CD8-positive, alpha-beta memory T cell (primary cell): ENCODE measurements around the gene SLC46A1. TPM values are rescaled to one million over a fixed set of nuclear protein-coding genes. Genes with fewer than 3 reads are reported as not detected.
"Not testable (repeated sequence)": the region's sequence is repeated elsewhere in the genome, so short reads cannot be mapped to it uniquely, and the experiment has no call there.

Experiments
- CTCF ChIA-PET: fragments of 350-600 bp; sonication (Branson Sonifier 250); formaldehyde crosslinking; loops from one replicate; lab custom pipeline; 2021; ENCODE audit warnings: antibody characterized with exemption; lab: Charles Lee
- POLR2A ChIA-PET: fragments of 350-600 bp; sonication (Branson Sonifier 250); formaldehyde crosslinking; loops from one replicate; lab custom pipeline; 2021; ENCODE audit warnings: antibody characterized with exemption; lab: Charles Lee
- DNase-seq, 5 donors: peaks; one replicate each; pipeline versions ENCODE4 v3.0.0 to v3.0.0-alpha.2; 2020 to 2022; ENCODE audit warnings: mixed read lengths in 1 of 5
- H3K27ac ChIP-seq: one replicate; pipeline ENCODE4 v1.7.0; 2013; ENCODE audit warnings: low read depth, mild to moderate bottlenecking, low read length, moderate library complexity
- H3K27me3 ChIP-seq: 2 replicates; pipeline ENCODE4 v1.7.0; 2013; ENCODE audit warnings: low read length, mild to moderate bottlenecking; ENCODE audit not compliant: insufficient read depth, poor library complexity, severe bottlenecking
- H3K36me3 ChIP-seq: 2 replicates; pipeline ENCODE4 v1.7.0; 2013; ENCODE audit warnings: mild to moderate bottlenecking, low read length, moderate library complexity; ENCODE audit not compliant: insufficient read depth
- H3K4me1 ChIP-seq: 2 replicates; pipeline ENCODE4 v1.7.0; 2013; ENCODE audit warnings: mild to moderate bottlenecking, low read length, moderate library complexity; ENCODE audit not compliant: insufficient read depth
- H3K4me3 ChIP-seq: 2 replicates; pipeline ENCODE4 v1.7.0; 2013; ENCODE audit warnings: mild to moderate bottlenecking, low read length
- H3K9me3 ChIP-seq: 2 replicates; pipeline ENCODE4 v1.7.0; 2013; ENCODE audit warnings: mild to moderate bottlenecking, low read length
- H3K27ac Mint-ChIP-seq, 8 donors: one replicate each; pipeline ENCODE4 v1.8.0; 2020 to 2021; ENCODE audit warnings: mixed read lengths in 8 of 8, mild to moderate bottlenecking in 6 of 8, inconsistent platforms in 3 of 8, moderate library complexity in 3 of 8
- H3K27me3 Mint-ChIP-seq, 2 donors: one replicate each; pipeline ENCODE4 v1.8.0; 2020 to 2021; ENCODE audit warnings: mixed read lengths in 2 of 2, mild to moderate bottlenecking in 1 of 2, moderate library complexity in 1 of 2
- H3K36me3 Mint-ChIP-seq, 3 donors: one replicate each; pipeline ENCODE4 v1.8.0; 2020 to 2021; ENCODE audit warnings: mixed read lengths in 3 of 3, inconsistent platforms in 1 of 3, mild to moderate bottlenecking in 1 of 3
- H3K4me1 Mint-ChIP-seq, 3 donors: one replicate each; pipeline ENCODE4 v1.8.0; 2020 to 2021; ENCODE audit warnings: mixed read lengths in 3 of 3, inconsistent platforms in 1 of 3, mild to moderate bottlenecking in 1 of 3
- H3K4me3 Mint-ChIP-seq, 7 donors: one replicate each; pipeline ENCODE4 v1.8.0; 2020 to 2021; ENCODE audit warnings: mixed read lengths in 7 of 7, mild to moderate bottlenecking in 6 of 7, moderate library complexity in 4 of 7, inconsistent platforms in 2 of 7
- H3K9me3 Mint-ChIP-seq, 5 donors: one replicate each; pipeline ENCODE4 v1.8.0; 2020 to 2022; ENCODE audit warnings: mixed read lengths in 5 of 5, mild to moderate bottlenecking in 3 of 5, moderate library complexity in 2 of 5, inconsistent platforms in 1 of 5
- polyA plus RNA-seq: library from polyadenylated mRNA; unstranded; fragments of 300-500 nt; fragmentation: Illumina TruSeq; gene quantifications from one replicate; pipeline ENCODE4 v1.2.3, GENCODE V29; 2021
- total RNA-seq, 2 experiments: library from RNA; stranded (reverse); gene quantifications; one replicate each; pipeline ENCODE4 v1.2.3, GENCODE V29; 2021

The SLC46A1 gene
- total and polyA plus RNA-seq, 3 experiments from 2014 or later: 5.6 to 6.3 (median 6.0) TPM

DNA sequence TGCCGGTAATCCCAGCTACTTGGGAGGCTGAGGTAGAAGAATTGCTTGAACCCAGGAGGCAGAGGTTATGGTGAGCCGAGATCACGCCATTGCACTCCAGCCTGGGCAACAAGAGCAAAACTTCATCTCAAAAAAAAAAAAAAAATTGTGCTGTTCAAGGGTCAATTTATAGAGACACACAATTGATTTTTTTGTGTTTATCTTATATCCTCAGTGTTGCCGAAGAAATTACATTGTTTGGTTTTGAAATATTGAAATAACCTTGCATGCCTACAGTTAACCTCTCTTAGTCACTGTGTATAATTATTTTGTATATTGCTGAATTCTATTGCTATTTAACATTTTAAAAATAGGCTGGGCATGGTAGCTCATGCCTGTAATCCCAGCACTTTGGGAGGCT, 22.0 kb upstream of the SLC46A1 start:
- H3K4me3 ChIP-seq, H3K4me1 ChIP-seq, H3K27ac Mint-ChIP-seq, H3K4me3 Mint-ChIP-seq, H3K27me3 ChIP-seq, H3K36me3 Mint-ChIP-seq, H3K27ac ChIP-seq, POLR2A ChIA-PET, H3K4me1 Mint-ChIP-seq, H3K36me3 ChIP-seq, DNase-seq, H3K9me3 ChIP-seq, H3K9me3 Mint-ChIP-seq: not testable (repeated sequence)
- peaks cover 9 to 35% of the 10 kb centered on the region in 2 donors for H3K27me3 Mint-ChIP-seq
- CTCF ChIA-PET: interaction anchor here (1.4 kb wide), 1 partner anchor 11 kb away, joined by 3 read pairs; no protein-coding TSS in a partner anchor

GRCh38 chr17:28427371-28427770, 21.4 kb upstream of the SLC46A1 start:
- H3K36me3 Mint-ChIP-seq: no peaks in the 10 kb centered on the region
- ChIA-PET POLR2A (no interaction called here), CTCF (interaction anchor here (1.4 kb wide), 1 partner anchor 11 kb away, joined by 3 read pairs; no protein-coding TSS in a partner anchor)
- no peak overlapping the region for H3K27ac Mint-ChIP-seq
- no peak overlapping the region for H3K4me3 ChIP-seq
- H3K36me3 ChIP-seq: no peaks in the 10 kb centered on the region
- H3K4me3 Mint-ChIP-seq: no peak overlapping the region
- H3K4me1 Mint-ChIP-seq: no peaks in the 10 kb centered on the region
- H3K9me3 Mint-ChIP-seq: no peaks in the 10 kb centered on the region
- DNase-seq: no peak
- H3K9me3 ChIP-seq: no peaks in the 10 kb centered on the region
- no peaks in the 10 kb centered on the region for H3K4me1 ChIP-seq
- H3K27ac ChIP-seq: no peak overlapping the region
- no peaks in the 10 kb centered on the region for H3K27me3 ChIP-seq
- peaks cover 6 to 31% of the 10 kb centered on the region in 2 donors for H3K27me3 Mint-ChIP-seq

- Histone ChIP-seq H3K4me3 (no peak overlapping the region), H3K36me3 (no peaks in the 10 kb centered on the region), H3K9me3 (no peaks in the 10 kb centered on the region), H3K27ac (no peak overlapping the region), H3K27me3 (no peaks in the 10 kb centered on the region), H3K4me1 (no peaks in the 10 kb centered on the region)
- H3K9me3 Mint-ChIP-seq: no peaks in the 10 kb centered on the region
- CTCF ChIA-PET: interaction anchor here (1.4 kb wide), 1 partner anchor 9 kb away, joined by 8 read pairs; no protein-coding TSS in a partner anchor
- DNase-seq: no peak
- H3K27ac Mint-ChIP-seq: no peak overlapping the region
- no peak overlapping the region for H3K4me3 Mint-ChIP-seq
- no peaks in the 10 kb centered on the region for H3K4me1 Mint-ChIP-seq
- H3K36me3 Mint-ChIP-seq: no peaks in the 10 kb centered on the region
- peaks cover 6 to 23% of the 10 kb centered on the region in 2 donors for H3K27me3 Mint-ChIP-seq
- POLR2A ChIA-PET: no interaction called here
Measured at GRCh38 chr17:28426081-28426519, 20.1 kb upstream of the SLC46A1 start.

GRCh38 chr17:28425206-28425605, 19.2 kb upstream of the SLC46A1 start:
- H3K4me3 ChIP-seq: no peak overlapping the region
- Mint-ChIP-seq H3K4me1 (no peaks in the 10 kb centered on the region), H3K36me3 (no peaks in the 10 kb centered on the region), H3K4me3 (no peak overlapping the region), H3K27ac (no peak overlapping the region), H3K27me3 (peaks cover 2 to 17% of the 10 kb centered on the region in 2 donors), H3K9me3 (no peaks in the 10 kb centered on the region)
- no peaks in the 10 kb centered on the region for H3K36me3 ChIP-seq
- no peak for DNase-seq
- ChIA-PET POLR2A (no interaction called here), CTCF (no interaction called here)
- no peaks in the 10 kb centered on the region for H3K4me1 ChIP-seq
- no peaks in the 10 kb centered on the region for H3K9me3 ChIP-seq
- H3K27me3 ChIP-seq: no peaks in the 10 kb centered on the region
- no peak overlapping the region for H3K27ac ChIP-seq

DNA sequence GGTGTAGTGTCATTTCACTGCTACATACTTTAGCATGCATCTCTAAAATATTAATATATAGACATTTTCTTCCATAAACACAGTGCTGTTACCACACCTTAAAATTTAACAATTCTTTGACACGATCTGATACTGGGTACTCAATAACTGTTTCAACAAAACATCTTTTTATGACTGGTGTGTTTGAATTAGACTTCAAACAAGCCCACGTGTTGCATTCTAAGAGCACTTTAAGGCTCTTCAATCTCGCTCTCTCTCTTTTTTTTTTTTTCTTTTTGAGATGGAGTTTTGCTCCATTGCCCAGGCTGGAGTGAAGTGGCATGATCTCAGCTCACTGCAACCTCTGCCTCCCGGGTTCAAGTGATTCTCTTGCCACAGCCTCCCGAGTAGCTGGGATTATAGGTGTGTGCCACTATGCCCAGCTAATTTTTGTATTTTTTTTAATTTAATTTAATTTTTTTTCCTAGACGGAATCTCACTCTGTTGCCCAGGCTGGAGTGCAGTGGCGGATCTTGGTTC, 15.8 kb upstream of the SLC46A1 start:
- Histone ChIP-seq H3K4me1 (no peaks in the 10 kb centered on the region), H3K4me3 (no peak overlapping the region), H3K27ac (no peak overlapping the region), H3K36me3 (no peaks in the 10 kb centered on the region), H3K27me3 (no peaks in the 10 kb centered on the region), H3K9me3 (no peaks in the 10 kb centered on the region)
- no peak for DNase-seq
- H3K27ac Mint-ChIP-seq: no peak overlapping the region
- no peak overlapping the region for H3K4me3 Mint-ChIP-seq
- POLR2A ChIA-PET: no interaction called here
- peaks cover 0 to 4% (median 2%) of the 10 kb centered on the region in 3 donors for H3K4me1 Mint-ChIP-seq
- H3K27me3 Mint-ChIP-seq: peaks cover 5 to 13% of the 10 kb centered on the region in 2 donors
- H3K36me3 Mint-ChIP-seq: no peaks in the 10 kb centered on the region
- H3K9me3 Mint-ChIP-seq: no peaks in the 10 kb centered on the region
- CTCF ChIA-PET: interaction anchor here (1.6 kb wide), 1 partner anchor 14 kb away, joined by 3 read pairs; no protein-coding TSS in a partner anchor

DNA sequence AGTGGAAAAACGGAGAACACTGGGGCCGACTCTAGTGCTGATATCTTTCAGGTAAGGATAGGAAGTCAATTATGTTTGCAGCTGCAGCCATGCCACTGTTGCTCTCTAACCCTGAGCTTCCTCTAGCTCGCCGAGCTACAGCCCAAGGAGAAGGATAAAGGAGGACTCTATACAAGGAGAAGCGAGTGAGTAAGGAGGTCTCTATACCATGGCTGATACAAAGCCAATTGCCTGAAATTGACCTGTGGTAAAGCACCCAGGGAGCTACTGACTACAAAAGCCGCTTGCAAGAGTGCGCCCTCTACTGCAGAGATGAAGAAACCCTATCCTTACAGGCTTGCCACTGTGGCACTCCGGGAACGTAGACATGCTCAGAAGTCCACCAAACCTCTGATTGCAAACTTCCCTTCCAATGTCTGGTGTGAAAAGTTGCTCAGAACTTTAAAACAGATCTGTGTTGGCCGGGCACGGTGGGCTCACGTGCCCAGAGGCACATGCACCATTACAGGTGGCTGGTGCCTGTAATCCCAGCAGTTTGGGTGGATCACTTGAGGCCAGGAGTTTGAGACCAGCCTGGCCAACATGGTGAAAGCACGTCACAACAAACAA, 10.8 kb upstream of the SLC46A1 start:
- POLR2A ChIA-PET: interaction anchor here (0.6 kb wide), 1 partner anchor 81 kb away, joined by 3 read pairs; the partner anchor contains the start of genes IFT20 and TNFAIP1
- H3K9me3 Mint-ChIP-seq: no peaks in the 10 kb centered on the region
- H3K27ac Mint-ChIP-seq: no peak overlapping the region
- no peaks in the 10 kb centered on the region for H3K36me3 Mint-ChIP-seq
- H3K4me3 ChIP-seq: no peak overlapping the region
- CTCF ChIA-PET: interaction anchor here (0.7 to 4.9 kb wide), 17 partner anchors 9 to 611 kb away, joined by 3 to 33 read pairs (median 3); partner anchors contain the start of genes IFT20, SLC46A1, TMEM97 and TNFAIP1
- peaks cover 3 to 7% (median 7%) of the 10 kb centered on the region in 3 donors for H3K4me1 Mint-ChIP-seq
- DNase-seq: peak in 4 of 5 donors; percentile 11 to 63 (median 40)
- H3K4me3 Mint-ChIP-seq: peak overlapping the region in 1 of 7 donors; percentile 31
- peaks cover 6 to 16% of the 10 kb centered on the region in 2 donors for H3K27me3 Mint-ChIP-seq
- no peaks in the 10 kb centered on the region for H3K36me3 ChIP-seq
- H3K27me3 ChIP-seq: no peaks in the 10 kb centered on the region
- H3K4me1 ChIP-seq: no peaks in the 10 kb centered on the region
- H3K27ac ChIP-seq: no peak overlapping the region
- H3K9me3 ChIP-seq: no peaks in the 10 kb centered on the region

- Mint-ChIP-seq H3K9me3 (no peaks in the 10 kb centered on the region), H3K27me3 (peaks cover 7 to 16% of the 10 kb centered on the region in 2 donors), H3K4me1 (peaks cover 3 to 7% (median 7%) of the 10 kb centered on the region in 3 donors), H3K27ac (no peak overlapping the region), H3K36me3 (no peaks in the 10 kb centered on the region), H3K4me3 (no peak overlapping the region)
- no peak for DNase-seq
- ChIA-PET CTCF (interaction anchor here (1.0 to 4.9 kb wide), 12 partner anchors 10 to 186 kb away, joined by 3 to 33 read pairs (median 4); partner anchors contain the start of genes IFT20, SLC46A1, TMEM97 and TNFAIP1), POLR2A (no interaction called here)
- Histone ChIP-seq H3K27me3 (no peaks in the 10 kb centered on the region), H3K4me3 (no peak overlapping the region), H3K27ac (no peak overlapping the region), H3K36me3 (no peaks in the 10 kb centered on the region), H3K4me1 (no peaks in the 10 kb centered on the region), H3K9me3 (no peaks in the 10 kb centered on the region)
Measured at GRCh38 chr17:28415886-28416285, 9.9 kb upstream of the SLC46A1 start.

DNA sequence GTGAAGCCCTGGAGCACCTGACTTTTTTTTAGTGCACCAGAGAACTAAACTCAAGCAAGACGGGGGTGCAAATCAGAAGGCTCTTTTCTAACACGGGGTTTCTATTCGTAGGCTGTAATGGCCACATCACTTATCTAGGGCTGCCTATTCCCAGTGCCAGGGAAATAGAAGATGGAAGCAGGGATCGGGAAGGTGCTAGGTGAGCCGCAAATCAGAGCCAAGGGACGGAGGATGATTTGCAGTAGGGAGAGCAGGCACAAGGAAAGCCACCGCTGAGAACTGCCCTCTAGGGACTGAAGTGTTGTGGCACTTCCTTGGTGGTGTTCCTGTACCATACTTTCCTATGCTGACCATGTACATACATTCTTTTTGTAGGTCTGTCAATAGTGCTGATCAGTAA, 7.8 kb upstream of the SLC46A1 start:
- ChIA-PET CTCF (no interaction called here), POLR2A (no interaction called here)
- Mint-ChIP-seq H3K4me1 (peaks cover 3 to 7% (median 7%) of the 10 kb centered on the region in 3 donors), H3K27me3 (peaks cover 7 to 16% of the 10 kb centered on the region in 2 donors), H3K9me3 (no peaks in the 10 kb centered on the region), H3K4me3 (no peak overlapping the region), H3K36me3 (no peaks in the 10 kb centered on the region), H3K27ac (no peak overlapping the region)
- Histone ChIP-seq H3K36me3 (no peaks in the 10 kb centered on the region), H3K4me3 (no peak overlapping the region), H3K27ac (no peak overlapping the region), H3K9me3 (no peaks in the 10 kb centered on the region), H3K4me1 (no peaks in the 10 kb centered on the region), H3K27me3 (no peaks in the 10 kb centered on the region)
- no peak for DNase-seq
